ENCODE results near the gene TRPM8. TPM values are rescaled to one million over a fixed set of nuclear protein-coding genes. Genes with fewer than 3 reads are reported as not detected.

The TRPM8 gene
- total and polyA plus RNA-seq, 4 donors, result 0.03 to 0.14 TPM; not detected in 2

DNA sequence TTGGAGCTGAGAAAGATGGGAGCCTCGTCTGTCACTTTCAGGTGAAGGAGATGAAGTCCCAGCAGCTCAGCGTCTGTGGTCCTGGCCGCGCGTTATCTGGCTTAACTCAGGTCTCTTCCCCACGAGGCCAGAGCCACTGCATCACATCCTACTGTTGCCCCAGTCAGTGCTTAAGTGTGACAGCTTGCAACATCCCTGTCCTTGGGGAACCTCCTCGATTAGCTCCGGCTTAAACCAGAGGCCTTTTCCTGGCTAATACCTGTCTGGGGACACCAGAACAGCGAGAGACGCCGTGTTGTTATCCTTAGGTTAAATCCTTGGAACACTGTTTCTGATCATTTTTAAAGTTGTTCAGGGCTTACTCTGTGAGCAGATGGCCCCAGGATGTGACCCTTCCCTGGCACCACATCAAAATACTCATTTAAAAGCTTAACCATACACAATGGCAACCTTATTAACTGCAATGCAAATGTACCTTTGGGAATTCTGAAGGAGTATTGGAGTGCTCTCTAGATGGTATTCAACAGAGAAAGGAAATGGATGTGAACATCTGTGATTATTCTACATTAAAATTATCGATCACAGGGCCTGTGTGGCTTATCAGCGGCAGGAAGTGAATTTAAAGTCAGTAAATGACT lies 72.2 kb downstream of the TRPM8 start:
- Histone ChIP-seq H3K4me3 (no peak overlapping the region), H3K9me3 (ENCODE audit: control insufficient read depth in 4 of 4, insufficient read depth in 3 of 4, low read length in 3 of 4) (peaks cover 0 to 2% (median 0%) of the 10 kb centered on the region in 4 donors), H3K4me1 (ENCODE audit: control insufficient read depth in 5 of 5, insufficient read depth in 5 of 5, low read length in 5 of 5) (no peaks in the 10 kb centered on the region), H3K27me3 (ENCODE audit: control insufficient read depth in 3 of 3, insufficient read depth in 3 of 3, low read length in 2 of 3) (no peaks in the 10 kb centered on the region), H3K36me3 (ENCODE audit: control insufficient read depth in 4 of 4, insufficient read depth in 4 of 4, low read length in 4 of 4) (no peaks in the 10 kb centered on the region), H3K27ac (ENCODE audit: low read depth in 1 of 2, low read length in 1 of 2) (no peak overlapping the region), H3K9ac (ENCODE audit: insufficient read depth in 1 of 2, low read length in 2 of 2) (no peak overlapping the region)
- DNase-seq (no peak), ATAC-seq (ENCODE audit: insufficient read depth, low FRiP score) (no peak)
- WGBS, 2 donors, result 81 to 85% methylated on average over 13 of the region's 13 CpGs
- TF ChIP-seq, protein P1, sequence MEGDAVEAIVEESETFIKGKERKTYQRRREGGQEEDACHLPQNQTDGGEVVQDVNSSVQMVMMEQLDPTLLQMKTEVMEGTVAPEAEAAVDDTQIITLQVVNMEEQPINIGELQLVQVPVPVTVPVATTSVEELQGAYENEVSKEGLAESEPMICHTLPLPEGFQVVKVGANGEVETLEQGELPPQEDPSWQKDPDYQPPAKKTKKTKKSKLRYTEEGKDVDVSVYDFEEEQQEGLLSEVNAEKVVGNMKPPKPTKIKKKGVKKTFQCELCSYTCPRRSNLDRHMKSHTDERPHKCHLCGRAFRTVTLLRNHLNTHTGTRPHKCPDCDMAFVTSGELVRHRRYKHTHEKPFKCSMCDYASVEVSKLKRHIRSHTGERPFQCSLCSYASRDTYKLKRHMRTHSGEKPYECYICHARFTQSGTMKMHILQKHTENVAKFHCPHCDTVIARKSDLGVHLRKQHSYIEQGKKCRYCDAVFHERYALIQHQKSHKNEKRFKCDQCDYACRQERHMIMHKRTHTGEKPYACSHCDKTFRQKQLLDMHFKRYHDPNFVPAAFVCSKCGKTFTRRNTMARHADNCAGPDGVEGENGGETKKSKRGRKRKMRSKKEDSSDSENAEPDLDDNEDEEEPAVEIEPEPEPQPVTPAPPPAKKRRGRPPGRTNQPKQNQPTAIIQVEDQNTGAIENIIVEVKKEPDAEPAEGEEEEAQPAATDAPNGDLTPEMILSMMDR (IDR thresholded peaks at IDR 0.05; ENCODE audit: control extremely low read depth, extremely low read depth), result no peak

DNA sequence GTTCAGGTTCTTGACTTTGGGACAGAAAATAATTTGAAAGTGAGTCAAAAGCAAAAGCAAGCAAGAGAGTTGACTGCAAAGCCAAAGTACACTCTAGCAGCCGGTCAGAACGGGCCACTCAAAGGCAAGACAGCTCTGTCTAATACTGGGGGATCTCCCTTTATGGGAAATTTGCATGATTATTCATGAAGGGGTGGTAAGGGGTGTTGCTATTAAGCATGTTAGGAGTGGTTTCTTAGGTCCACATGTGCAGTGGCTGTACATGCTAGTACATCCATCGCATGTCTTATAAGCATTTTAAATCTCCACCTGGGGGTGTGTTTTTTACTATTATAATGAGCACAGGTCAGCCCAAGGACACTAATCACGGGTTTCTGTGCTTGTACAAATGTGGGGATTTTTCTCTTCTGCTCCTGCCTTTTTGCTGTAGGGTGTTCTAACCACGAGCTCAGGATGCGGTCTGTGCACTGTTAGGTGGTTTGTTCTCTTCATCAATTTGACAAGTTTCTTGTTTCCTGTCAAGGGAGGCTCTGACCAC lies 73.2 kb downstream of the TRPM8 start:
- H3K36me3 ChIP-seq (ENCODE audit: control insufficient read depth in 4 of 4, insufficient read depth in 4 of 4, low read length in 4 of 4), result no peaks in the 10 kb centered on the region
- H3K27ac ChIP-seq (ENCODE audit: low read depth in 1 of 2, low read length in 1 of 2), result no peak overlapping the region
- H3K9ac ChIP-seq (ENCODE audit: insufficient read depth in 1 of 2, low read length in 2 of 2), result no peak overlapping the region
- WGBS, 2 donors, result 64 to 73% methylated on average over 6 of the region's 6 CpGs
- H3K4me3 ChIP-seq, result no peak overlapping the region
- H3K9me3 ChIP-seq (ENCODE audit: control insufficient read depth in 4 of 4, insufficient read depth in 3 of 4, low read length in 3 of 4), result no peaks in the 10 kb centered on the region
- DNase-seq (no peak), ATAC-seq (ENCODE audit: insufficient read depth, low FRiP score) (no peak)
- no peaks in the 10 kb centered on the region for H3K4me1 ChIP-seq (ENCODE audit: control insufficient read depth in 5 of 5, insufficient read depth in 5 of 5, low read length in 5 of 5)
- TF ChIP-seq, protein P1 (IDR thresholded peaks at IDR 0.05; ENCODE audit: control extremely low read depth, extremely low read depth), result no peak
- no peaks in the 10 kb centered on the region for H3K27me3 ChIP-seq (ENCODE audit: control insufficient read depth in 3 of 3, insufficient read depth in 3 of 3, low read length in 2 of 3)

DNA sequence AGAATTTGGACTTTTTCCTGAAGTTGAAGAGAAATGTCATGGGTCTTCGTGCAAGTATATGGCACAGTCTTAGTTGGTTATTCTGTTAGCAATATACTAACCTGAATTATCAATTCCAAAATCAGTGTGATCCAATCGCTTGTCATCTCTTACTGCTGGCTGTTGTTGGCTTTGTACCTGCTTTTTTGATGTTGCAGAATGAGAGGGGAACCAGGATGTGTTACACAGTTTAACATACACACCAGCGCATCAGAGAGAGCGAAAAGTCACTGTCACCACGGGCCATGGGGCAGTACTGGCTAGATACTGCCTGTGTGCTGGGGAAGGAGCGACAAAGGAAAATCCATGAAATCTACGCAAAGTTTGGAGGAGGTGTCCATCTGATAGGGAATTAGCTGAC lies 74.0 kb downstream of the TRPM8 start:
- no peak overlapping the region for H3K9ac ChIP-seq (ENCODE audit: insufficient read depth in 1 of 2, low read length in 2 of 2)
- 90 to 92% methylated on average over 7 of the region's 7 CpGs for WGBS, 2 donors
- H3K4me3 ChIP-seq, result no peak overlapping the region
- no peaks in the 10 kb centered on the region for H3K36me3 ChIP-seq (ENCODE audit: control insufficient read depth in 4 of 4, insufficient read depth in 4 of 4, low read length in 4 of 4)
- H3K27me3 ChIP-seq (ENCODE audit: control insufficient read depth in 3 of 3, insufficient read depth in 3 of 3, low read length in 2 of 3), result no peaks in the 10 kb centered on the region
- no peaks in the 10 kb centered on the region for H3K4me1 ChIP-seq (ENCODE audit: control insufficient read depth in 5 of 5, insufficient read depth in 5 of 5, low read length in 5 of 5)
- ATAC-seq (ENCODE audit: insufficient read depth, low FRiP score) (no peak), DNase-seq (no peak)
- TF ChIP-seq, protein P1 (IDR thresholded peaks at IDR 0.05; ENCODE audit: control extremely low read depth, extremely low read depth), result no peak
- H3K9me3 ChIP-seq (ENCODE audit: control insufficient read depth in 4 of 4, insufficient read depth in 3 of 4, low read length in 3 of 4), result no peaks in the 10 kb centered on the region
- no peak overlapping the region for H3K27ac ChIP-seq (ENCODE audit: low read depth in 1 of 2, low read length in 1 of 2)

Measured in lung (tissue), 12 donors.